Subcutaneous adipose tissue (tissue), 4 donors: ENCODE data around the gene UNKL. TPM values are rescaled to one million over a fixed set of nuclear protein-coding genes. Genes with fewer than 3 reads are reported as not detected.

ENCODE experiments used
- total RNA-seq, 4 donors: library from RNA; depleted of rRNA; stranded (reverse); fragments of >200 nt; gene quantifications; one replicate each; pipeline ENCODE4 v1.1.0, GENCODE V29; 2016
- TF ChIP-seq, protein P1 (sequence below): fragments of 450-650 bp; IDR thresholded peaks from one replicate; pipeline ENCODE4 v1.5.1; 2016; ENCODE audit warnings: low read depth, mild to moderate bottlenecking, control low read depth, antibody characterized with exemption, moderate library complexity

The UNKL gene
- total RNA-seq, 4 donors from 2014 or later = 14.3 to 49.2 (median 25.9) TPM

DNA sequence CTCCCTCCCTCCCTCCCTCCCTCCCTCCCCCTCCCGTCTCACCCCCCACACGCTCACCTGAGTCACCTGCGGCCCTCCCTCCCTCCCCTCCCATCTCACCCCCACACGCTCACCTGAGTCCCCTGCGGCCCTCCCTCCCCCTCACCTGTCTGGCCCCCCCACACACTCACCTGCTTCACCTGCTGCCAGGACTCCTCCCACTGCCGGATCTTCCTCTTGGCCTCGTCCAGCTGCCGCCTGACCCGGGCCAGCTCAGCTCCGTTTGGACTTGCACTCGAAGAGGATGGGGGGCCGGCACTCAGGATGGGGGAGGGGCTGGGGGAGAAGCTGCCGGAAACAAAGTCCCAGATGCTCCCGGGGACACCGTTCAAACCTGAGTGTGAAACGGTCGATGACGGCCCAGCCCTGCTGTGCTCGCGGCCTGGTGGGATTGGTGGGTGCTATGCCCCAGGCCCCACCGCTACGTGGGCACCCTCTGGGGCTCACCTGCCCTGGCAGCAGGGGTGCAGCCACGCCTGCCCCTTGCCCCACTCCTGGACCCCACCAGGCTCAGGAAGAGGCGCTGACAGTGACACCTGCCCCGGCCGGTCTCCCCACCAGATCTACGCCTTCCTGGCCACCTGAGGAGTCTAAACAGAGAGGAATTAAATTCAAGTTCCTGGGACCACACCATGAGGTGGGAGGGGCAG is 46.9 kb downstream of the UNKL start:
- TF ChIP-seq, protein P1, sequence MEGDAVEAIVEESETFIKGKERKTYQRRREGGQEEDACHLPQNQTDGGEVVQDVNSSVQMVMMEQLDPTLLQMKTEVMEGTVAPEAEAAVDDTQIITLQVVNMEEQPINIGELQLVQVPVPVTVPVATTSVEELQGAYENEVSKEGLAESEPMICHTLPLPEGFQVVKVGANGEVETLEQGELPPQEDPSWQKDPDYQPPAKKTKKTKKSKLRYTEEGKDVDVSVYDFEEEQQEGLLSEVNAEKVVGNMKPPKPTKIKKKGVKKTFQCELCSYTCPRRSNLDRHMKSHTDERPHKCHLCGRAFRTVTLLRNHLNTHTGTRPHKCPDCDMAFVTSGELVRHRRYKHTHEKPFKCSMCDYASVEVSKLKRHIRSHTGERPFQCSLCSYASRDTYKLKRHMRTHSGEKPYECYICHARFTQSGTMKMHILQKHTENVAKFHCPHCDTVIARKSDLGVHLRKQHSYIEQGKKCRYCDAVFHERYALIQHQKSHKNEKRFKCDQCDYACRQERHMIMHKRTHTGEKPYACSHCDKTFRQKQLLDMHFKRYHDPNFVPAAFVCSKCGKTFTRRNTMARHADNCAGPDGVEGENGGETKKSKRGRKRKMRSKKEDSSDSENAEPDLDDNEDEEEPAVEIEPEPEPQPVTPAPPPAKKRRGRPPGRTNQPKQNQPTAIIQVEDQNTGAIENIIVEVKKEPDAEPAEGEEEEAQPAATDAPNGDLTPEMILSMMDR = no peak

GRCh38 chr16:1366712-1367299 is 47.7 kb downstream of the UNKL start:
- TF ChIP-seq, protein P1 = no peak

DNA sequence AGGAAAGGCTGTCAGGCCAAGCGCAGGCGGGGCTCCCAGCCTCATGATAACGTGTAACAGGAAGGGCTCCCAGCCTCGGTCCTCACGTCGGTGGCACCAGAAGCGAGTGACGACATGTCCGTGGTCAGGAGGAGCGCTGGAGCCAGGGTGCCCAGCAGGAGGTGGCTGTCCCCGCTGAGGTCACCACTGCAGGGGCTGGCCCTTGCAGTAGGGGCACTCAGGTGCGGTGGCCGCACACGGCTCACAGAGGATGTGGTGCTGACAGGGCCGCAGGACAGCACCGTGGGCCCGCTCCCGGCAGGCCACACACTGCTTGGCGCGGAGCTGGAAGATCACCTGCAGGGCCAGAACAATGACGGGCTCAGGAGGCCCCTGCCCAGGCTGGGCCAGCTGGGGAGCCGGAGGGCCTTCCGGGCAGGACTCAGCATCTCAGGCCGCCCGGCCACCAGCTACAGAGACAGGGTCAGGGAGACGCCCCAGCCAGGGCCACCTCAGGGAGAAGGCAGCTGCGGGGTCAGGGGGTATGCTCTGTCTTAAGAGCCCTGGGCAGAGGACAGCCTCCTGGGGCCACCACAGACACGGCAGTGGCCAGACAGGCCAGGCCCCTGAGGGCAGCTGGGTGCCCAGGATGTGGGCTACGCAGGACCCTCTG is 48.3 kb downstream of the UNKL start:
- TF ChIP-seq, protein P1 = no peak

GRCh38 chr16:1364510-1364909 is 50.0 kb downstream of the UNKL start:
- TF ChIP-seq, protein P1 = no peak

GRCh38 chr16:1363501-1364041 is 50.9 kb downstream of the UNKL start:
- TF ChIP-seq, protein P1 = no peak

- TF ChIP-seq, protein P1 = no peak
Observed at GRCh38 chr16:1362807-1363206, 51.7 kb downstream of the UNKL start.
